GM19455 (cell line): ENCODE measurements around the gene CFB.
"Not testable (repeated sequence)": the region's sequence is repeated elsewhere in the genome, so short reads cannot be mapped to it uniquely, and the experiment has no call there.

Source experiments
- ATAC-seq: cut with Tn5 transposase; IDR thresholded peaks from one replicate; pipeline ENCODE4 v1.9.1; 2021; ENCODE audit not compliant: unreplicated experiment

Gene CFB

GRCh38 chr6:31911826-31912585 is 33.9 kb upstream of the CFB start:
- no peak for ATAC-seq

DNA sequence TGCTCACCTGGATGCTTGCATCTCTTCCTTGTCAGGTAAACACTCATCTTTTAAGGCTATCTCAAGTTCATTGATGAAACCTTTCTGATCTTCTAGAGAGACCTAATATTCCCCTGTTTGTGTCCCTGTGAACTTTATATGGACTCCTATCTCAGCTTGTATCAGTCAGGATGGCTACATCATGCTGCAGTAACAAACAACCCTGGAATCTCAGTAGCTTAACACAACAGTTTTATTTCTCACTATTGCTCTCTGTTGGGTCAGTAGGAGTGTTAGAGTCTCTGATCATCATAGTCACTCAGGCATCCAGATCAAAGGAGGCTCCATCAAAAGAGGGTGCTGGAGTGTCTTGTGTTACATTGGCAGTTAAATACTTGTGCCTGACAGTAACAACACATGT is 30.5 kb upstream of the CFB start:
- ATAC-seq: no peak

GRCh38 chr6:31915756-31916155 is 30.1 kb upstream of the CFB start:
- ATAC-seq: no peak

DNA sequence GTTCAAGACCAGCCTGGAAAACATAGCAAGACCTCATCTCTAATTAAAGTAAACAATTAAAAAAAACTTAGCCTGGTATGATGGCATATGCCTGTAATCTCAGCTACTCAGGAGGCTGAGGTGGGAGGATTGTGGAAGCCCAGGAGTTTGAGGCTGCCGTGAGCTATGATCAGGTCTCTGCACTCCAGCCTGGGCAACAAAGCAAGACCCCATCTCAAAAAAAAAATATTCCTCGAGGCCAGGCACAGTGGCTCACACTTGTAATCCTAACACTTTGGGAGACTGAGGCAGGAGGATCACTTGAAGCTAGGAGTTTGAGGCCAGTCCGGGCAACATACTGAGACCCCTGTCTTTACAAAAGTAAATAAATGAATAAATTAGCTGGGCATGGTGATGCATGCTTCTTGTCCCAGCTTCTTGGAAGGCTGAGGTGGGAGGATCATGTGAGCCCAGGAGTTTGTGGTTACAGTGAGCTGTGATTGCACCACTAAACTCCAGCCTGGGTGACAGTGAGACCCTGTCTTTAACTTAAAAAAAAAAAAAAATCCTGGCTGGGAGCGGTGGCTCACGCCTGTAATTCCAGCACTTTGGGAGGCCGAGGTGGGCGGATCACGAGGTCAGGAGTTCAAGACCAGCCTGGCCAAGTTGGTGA is 27.7 kb upstream of the CFB start:
- no peak for ATAC-seq

DNA sequence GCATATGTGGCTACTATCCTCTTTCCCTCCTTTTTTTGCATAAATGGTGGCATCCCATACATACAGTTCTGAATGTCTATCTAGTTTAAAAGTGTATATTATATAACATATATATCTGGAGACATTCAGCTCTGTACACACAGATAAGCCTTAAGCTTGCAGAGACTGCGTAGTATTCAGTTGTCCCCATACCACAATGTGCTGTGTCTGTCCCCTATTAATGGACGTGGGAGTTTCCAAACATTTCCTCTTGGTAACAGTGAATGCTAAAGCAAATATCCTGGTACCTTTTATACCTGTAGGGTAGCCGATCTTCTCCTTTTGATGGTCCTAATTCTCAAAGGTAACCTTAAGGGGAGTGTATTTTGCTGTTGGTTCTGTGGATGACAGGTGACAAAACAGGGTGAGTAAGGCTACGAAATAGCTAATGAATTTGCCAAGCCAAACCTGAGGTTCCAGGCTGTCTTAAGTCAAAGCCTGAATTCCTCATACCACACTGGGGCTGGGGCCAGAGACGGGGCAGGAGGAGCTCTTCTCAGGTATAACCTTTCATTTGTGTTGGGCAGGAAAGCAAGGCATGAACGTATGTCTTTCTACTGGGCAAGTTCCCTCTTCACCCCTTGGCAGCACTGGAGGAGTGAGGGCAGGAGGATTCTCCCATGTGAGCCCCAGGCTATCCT is 26.1 kb upstream of the CFB start:
- ATAC-seq: no peak

DNA sequence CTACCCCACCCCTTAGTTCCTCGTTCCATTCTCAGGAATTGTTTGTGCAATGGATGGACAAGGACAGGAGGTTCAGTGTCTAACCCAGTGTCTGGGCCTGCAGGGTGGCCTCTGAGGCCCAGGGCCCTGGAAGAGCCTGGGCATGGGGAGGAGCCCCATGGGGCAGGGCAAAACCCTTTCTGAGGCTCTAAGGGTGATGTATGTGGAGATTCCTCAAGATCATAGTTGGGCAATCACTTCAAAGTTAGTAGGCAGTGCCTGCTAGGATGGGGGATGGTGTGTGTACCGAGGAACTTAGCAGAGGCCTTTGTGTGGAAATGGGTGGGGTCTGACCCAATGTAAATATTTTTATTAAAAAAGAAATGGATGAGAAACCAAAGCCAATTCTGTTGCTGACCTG is 25.1 kb upstream of the CFB start:
- ATAC-seq: no peak

- ATAC-seq: no peak
These were observed 23.0 kb upstream of the CFB start for GRCh38 chr6:31922942-31923341.

- no peak for ATAC-seq
These were observed 18.5 kb upstream of the CFB start, which contains the start of gene C2 for GRCh38 chr6:31927242-31927862. Gene C2 (plus strand): TSS chr6:31927717. CDS start chr6:31927753, 36 bp downstream.

DNA sequence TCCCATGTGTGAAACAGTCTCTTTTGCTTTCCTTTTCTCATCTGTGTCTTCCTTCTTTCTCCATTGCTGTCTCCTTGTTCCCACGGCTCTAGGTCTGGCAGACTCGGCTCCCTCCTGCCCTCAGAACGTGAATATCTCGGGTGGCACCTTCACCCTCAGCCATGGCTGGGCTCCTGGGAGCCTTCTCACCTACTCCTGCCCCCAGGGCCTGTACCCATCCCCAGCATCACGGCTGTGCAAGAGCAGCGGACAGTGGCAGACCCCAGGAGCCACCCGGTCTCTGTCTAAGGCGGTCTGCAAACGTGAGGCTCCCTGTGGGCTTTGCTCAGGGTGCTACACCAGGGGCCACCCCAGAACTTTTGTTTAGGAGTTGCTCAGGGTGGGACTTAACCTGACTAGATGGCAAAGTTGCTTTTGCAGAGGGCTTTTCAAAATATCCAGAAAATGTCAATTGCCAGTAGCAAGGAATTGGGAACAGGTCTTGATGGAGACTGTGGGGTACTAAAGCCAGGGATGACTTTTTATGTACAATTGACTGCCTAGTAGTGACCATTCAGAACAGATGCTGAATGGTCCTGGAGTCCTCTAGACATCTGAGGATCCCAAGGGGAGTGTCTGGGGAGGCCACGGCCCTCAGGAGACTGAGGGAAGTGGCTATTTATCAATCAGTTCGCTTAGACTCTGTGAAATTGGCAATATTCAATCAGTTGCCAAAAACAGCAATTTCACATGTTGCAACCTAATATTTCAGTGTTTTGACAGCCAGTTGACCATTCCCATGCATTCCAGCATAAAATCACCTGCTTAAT is 17.8 kb upstream of the CFB start:
- ATAC-seq: no peak

GRCh38 chr6:31928672-31928939 is 17.3 kb upstream of the CFB start:
- no peak for ATAC-seq

- no peak for ATAC-seq
These were observed 14.9 kb upstream of the CFB start for GRCh38 chr6:31930962-31931361.

DNA sequence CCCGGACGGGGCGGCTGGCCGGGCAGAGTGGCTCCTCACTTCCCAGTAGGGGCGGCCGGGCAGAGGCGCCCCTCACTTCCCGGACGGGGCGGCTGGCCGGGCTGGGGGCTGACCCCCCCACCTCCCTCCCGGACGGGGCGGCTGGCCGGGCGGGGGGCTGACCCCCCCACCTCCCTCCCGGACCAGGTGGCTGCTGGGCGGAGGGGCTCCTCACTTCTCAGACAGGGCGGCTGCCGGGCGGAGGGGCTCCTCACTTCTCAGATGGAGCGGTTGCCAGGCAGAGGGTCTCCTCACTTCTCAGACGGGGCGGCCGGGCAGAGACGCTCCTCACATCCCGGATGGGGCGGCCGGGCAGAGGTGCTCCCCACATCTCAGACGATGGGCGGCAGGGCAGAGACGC is 13.8 kb upstream of the CFB start:
- ATAC-seq: not testable (repeated sequence)

DNA sequence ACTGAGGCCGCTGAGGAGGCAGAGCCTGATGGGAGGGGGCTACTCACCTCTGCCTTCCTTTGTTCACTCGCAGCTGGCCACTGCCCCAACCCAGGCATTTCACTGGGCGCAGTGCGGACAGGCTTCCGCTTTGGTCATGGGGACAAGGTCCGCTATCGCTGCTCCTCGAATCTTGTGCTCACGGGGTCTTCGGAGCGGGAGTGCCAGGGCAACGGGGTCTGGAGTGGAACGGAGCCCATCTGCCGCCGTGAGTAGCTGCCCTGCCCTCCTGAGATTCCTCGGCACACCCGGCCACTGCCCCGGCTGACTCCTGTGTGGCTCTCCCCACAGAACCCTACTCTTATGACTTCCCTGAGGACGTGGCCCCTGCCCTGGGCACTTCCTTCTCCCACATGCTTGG is 12.4 kb upstream of the CFB start:
- ATAC-seq: no peak

DNA sequence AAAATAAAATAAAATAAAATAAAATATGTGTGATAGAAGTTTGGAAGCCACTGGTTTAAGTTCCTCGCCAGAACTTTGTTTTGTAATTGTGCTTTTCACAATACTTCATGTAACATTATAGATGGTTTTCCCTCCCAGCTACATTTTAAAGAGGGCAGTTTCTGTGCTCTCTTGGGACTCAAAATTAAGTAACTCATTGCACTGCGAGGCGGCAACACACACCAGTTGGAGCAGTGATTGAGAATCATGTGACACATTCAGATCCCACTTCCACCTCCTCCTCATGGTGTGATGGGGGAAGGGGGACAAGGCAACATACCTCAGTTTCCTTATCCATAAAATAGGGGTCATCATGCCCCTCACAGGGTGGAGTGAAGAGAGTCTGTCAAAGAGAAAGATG is 10.9 kb upstream of the CFB start:
- no peak for ATAC-seq

- ATAC-seq: no peak
These were observed 10.1 kb upstream of the CFB start for GRCh38 chr6:31935823-31936222.

- no peak for ATAC-seq
These were observed 5.6 kb upstream of the CFB start for GRCh38 chr6:31940256-31940664.

DNA sequence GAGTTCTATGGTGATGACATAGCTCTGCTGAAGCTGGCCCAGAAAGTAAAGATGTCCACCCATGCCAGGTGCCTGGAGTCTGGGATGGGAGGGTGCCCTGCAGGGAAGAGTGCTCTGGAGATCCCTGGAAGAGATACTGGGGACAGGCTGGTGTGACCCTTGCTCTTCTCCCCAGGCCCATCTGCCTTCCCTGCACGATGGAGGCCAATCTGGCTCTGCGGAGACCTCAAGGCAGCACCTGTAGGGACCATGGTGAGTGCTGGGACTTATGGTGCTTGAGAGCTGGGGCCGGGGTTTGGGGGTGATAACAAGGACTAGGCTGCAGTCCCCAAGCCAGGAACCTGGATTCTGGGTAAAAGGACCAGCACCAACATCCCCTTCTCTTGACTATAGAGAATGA is 2.2 kb upstream of the CFB start:
- ATAC-seq: no peak

GRCh38 chr6:31945154-31945506 is 765 bp upstream of the CFB start:
- no peak for ATAC-seq

DNA sequence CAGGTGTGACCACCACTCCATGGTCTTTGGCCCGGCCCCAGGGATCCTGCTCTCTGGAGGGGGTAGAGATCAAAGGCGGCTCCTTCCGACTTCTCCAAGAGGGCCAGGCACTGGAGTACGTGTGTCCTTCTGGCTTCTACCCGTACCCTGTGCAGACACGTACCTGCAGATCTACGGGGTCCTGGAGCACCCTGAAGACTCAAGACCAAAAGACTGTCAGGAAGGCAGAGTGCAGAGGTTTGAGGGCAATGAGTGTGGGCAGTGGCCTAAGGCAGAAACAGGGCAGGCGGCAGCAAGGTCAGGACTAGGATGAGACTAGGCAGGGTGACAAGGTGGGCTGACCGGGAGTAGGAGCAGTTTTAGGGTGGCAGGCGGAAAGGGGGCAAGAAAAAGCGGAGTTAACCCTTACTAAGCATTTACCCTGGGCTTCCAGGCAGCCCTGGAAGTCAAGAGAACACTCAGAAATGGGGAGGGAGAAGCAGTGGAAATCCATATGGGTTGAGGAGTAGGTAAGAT is 533 bp downstream of the CFB start:
- no peak for ATAC-seq

DNA sequence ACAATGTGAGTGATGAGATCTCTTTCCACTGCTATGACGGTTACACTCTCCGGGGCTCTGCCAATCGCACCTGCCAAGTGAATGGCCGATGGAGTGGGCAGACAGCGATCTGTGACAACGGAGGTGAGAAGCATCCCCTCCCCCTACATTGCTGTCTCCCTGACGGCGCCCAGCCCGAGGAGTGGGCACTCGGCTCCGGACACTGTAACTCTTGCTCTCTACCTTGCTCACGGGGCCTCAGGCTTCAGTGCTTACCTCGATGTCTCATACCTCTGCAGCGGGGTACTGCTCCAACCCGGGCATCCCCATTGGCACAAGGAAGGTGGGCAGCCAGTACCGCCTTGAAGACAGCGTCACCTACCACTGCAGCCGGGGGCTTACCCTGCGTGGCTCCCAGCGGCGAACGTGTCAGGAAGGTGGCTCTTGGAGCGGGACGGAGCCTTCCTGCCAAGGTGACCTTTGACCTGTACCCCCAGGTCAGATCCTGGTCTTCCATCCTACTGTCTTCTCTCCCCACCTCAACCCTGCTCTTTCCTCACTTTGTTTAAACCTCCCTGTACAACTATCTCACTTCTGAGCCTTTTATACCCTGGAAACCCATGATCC is 1.3 kb downstream of the CFB start:
- no peak for ATAC-seq

- no peak for ATAC-seq
These were observed 2.0 kb downstream of the CFB start for GRCh38 chr6:31947864-31948263.
